MM.1S (cell line): ENCODE measurements around the gene PACC1.

Experiments used
- CTCF ChIP-seq: fragments of 300-600 bp; sonication (generic); IDR thresholded peaks from 2 replicates; pipeline ENCODE4 v1.5.1; 2016; ENCODE audit warnings: antibody characterized with exemption, low read length, mixed read lengths
- EZH2 ChIP-seq: fragments of 300-600 bp; sonication (generic); optimal IDR thresholded peaks from 2 replicates; pipeline ENCODE3; 2017; ENCODE audit warnings: low read depth, mild to moderate bottlenecking, antibody characterized with exemption, low read length, mixed read lengths

- TF ChIP-seq CTCF (no peak), EZH2 (no peak)
Measured at GRCh38 chr1:212442408-212442807, 27.7 kb upstream of the PACC1 start.
